PC-3 (cell line): ENCODE measurements around the gene EFCAB11.

Source experiments
- EZH2 ChIP-seq: fragments of 300-600 bp; sonication (generic); IDR thresholded peaks from one replicate; pipeline ENCODE4 v1.6.1; 2017; ENCODE audit warnings: antibody characterized with exemption, mild to moderate bottlenecking, low read length; ENCODE audit not compliant: unreplicated experiment
- EZH2phosphoT487 ChIP-seq: fragments of 300-600 bp; sonication (generic); IDR thresholded peaks from 2 replicates; pipeline ENCODE4 v1.6.1; 2018; ENCODE audit warnings: mild to moderate bottlenecking, antibody characterized with exemption, low read length, borderline replicate concordance
- TF ChIP-seq, protein P1 (sequence below): fragments of 300-600 bp; sonication (generic); conservative IDR thresholded peaks from 2 replicates; pipeline ENCODE4 v1.5.1; 2017; ENCODE audit warnings: antibody characterized with exemption, low read depth, mild to moderate bottlenecking, low read length

GRCh38 chr14:89810101-89810500 is 144.4 kb downstream of the EFCAB11 start:
- TF ChIP-seq EZH2 (no peak), EZH2phosphoT487 (no peak)
- TF ChIP-seq, protein P1, sequence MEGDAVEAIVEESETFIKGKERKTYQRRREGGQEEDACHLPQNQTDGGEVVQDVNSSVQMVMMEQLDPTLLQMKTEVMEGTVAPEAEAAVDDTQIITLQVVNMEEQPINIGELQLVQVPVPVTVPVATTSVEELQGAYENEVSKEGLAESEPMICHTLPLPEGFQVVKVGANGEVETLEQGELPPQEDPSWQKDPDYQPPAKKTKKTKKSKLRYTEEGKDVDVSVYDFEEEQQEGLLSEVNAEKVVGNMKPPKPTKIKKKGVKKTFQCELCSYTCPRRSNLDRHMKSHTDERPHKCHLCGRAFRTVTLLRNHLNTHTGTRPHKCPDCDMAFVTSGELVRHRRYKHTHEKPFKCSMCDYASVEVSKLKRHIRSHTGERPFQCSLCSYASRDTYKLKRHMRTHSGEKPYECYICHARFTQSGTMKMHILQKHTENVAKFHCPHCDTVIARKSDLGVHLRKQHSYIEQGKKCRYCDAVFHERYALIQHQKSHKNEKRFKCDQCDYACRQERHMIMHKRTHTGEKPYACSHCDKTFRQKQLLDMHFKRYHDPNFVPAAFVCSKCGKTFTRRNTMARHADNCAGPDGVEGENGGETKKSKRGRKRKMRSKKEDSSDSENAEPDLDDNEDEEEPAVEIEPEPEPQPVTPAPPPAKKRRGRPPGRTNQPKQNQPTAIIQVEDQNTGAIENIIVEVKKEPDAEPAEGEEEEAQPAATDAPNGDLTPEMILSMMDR, result no peak
